ENCODE data around the gene RNU6-1. TPM values are rescaled to one million over a fixed set of nuclear protein-coding genes. Genes with fewer than 3 reads are reported as not detected.

The RNU6-1 gene
- total RNA-seq, 1 experiment from 2014 or later, result not detected

GRCh38 chr15:67823314-67824196, 16.3 kb downstream of the RNU6-1 start:
- H3K4me3 ChIP-seq (ENCODE audit: low read depth, low read length), result peak overlapping the region; percentile 30
- H3K27ac Mint-ChIP-seq (ENCODE audit: unreplicated experiment), result no peak overlapping the region
- CTCF ChIA-PET, result interaction anchor here (1.6 kb wide), 1 partner anchor 12 kb away, joined by 4 read pairs; no protein-coding TSS in a partner anchor

GRCh38 chr15:67822537-67823313, 17.1 kb downstream of the RNU6-1 start:
- peak overlapping the region; percentile 30 for H3K4me3 ChIP-seq (ENCODE audit: low read depth, low read length)
- BruUV-seq (replicated peaks), result no TSS peak
- H3K36me3 Mint-ChIP-seq (ENCODE audit: insufficient read depth, unreplicated experiment), result no peaks in the 10 kb centered on the region
- peaks cover 25% of the 10 kb centered on the region for H3K27me3 Mint-ChIP-seq (ENCODE audit: insufficient read depth, unreplicated experiment)
- ChIA-PET POLR2A (no interaction called here), CTCF (no interaction called here)
- TF ChIP-seq CTCF (IDR thresholded peaks at IDR 0.05; ENCODE audit: insufficient read depth in 1 of 2, low read depth in 1 of 2, low read length in 1 of 2, severe bottlenecking in 1 of 2, unreplicated experiment in 1 of 2), result no peak
- H3K9me3 ChIP-seq, result no peaks in the 10 kb centered on the region
- DNase-seq, result no peak
- no peaks in the 10 kb centered on the region for H3K9me3 Mint-ChIP-seq (ENCODE audit: unreplicated experiment)
- intact Hi-C loops (cut with micrococcal nuclease; ENCODE audit: unreplicated experiment), result no loop called here
- no peaks in the 10 kb centered on the region; the same call in 1 of the 2 replicates for H3K27me3 ChIP-seq (replicated peaks; ENCODE audit: control insufficient read depth, insufficient read depth, low read length)
- no peak overlapping the region for H3K27ac Mint-ChIP-seq (ENCODE audit: unreplicated experiment)
- H3K4me1 ChIP-seq, result no peaks in the 10 kb centered on the region; the same call in 1 of the 2 replicates
- H3K36me3 ChIP-seq (ENCODE audit: control insufficient read depth, insufficient read depth, low read length), result no peaks in the 10 kb centered on the region
- H3K4me3 Mint-ChIP-seq (ENCODE audit: unreplicated experiment), result peak overlapping the region; percentile 57
- H3K4me1 Mint-ChIP-seq (ENCODE audit: low read depth, unreplicated experiment), result peaks cover 12% of the 10 kb centered on the region

More at GRCh38 chr15:67823314-67824196, 16.3 kb downstream of the RNU6-1 start:
- no peaks in the 10 kb centered on the region for H3K36me3 Mint-ChIP-seq (ENCODE audit: insufficient read depth, unreplicated experiment)
- H3K9me3 Mint-ChIP-seq (ENCODE audit: unreplicated experiment), result no peaks in the 10 kb centered on the region
- no peak for DNase-seq
- Histone ChIP-seq H3K36me3 (ENCODE audit: control insufficient read depth, insufficient read depth, low read length) (no peaks in the 10 kb centered on the region), H3K27me3 (replicated peaks; ENCODE audit: control insufficient read depth, insufficient read depth, low read length) (no peaks in the 10 kb centered on the region; the same call in 1 of the 2 replicates), H3K4me1 (no peaks in the 10 kb centered on the region; the same call in 1 of the 2 replicates), H3K9me3 (no peaks in the 10 kb centered on the region)
- TF ChIP-seq CTCF (IDR thresholded peaks at IDR 0.05; ENCODE audit: insufficient read depth in 1 of 2, low read depth in 1 of 2, low read length in 1 of 2, severe bottlenecking in 1 of 2, unreplicated experiment in 1 of 2), result peak in 1 of 2 experiments; percentile 3
- peaks cover 12% of the 10 kb centered on the region for H3K4me1 Mint-ChIP-seq (ENCODE audit: low read depth, unreplicated experiment)
- no TSS peak for BruUV-seq (replicated peaks)
- H3K4me3 Mint-ChIP-seq (ENCODE audit: unreplicated experiment), result peak overlapping the region; percentile 82
- H3K27me3 Mint-ChIP-seq (ENCODE audit: insufficient read depth, unreplicated experiment), result peaks cover 25% of the 10 kb centered on the region
- POLR2A ChIA-PET, result no interaction called here
- intact Hi-C loops (cut with micrococcal nuclease; ENCODE audit: unreplicated experiment), result no loop called here

GRCh38 chr15:67821784-67822440, 17.9 kb downstream of the RNU6-1 start:
- Histone ChIP-seq H3K27me3 (replicated peaks; ENCODE audit: control insufficient read depth, insufficient read depth, low read length) (no peaks in the 10 kb centered on the region; the same call in 1 of the 2 replicates), H3K4me3 (ENCODE audit: low read depth, low read length) (no peak overlapping the region), H3K9me3 (no peaks in the 10 kb centered on the region), H3K36me3 (ENCODE audit: control insufficient read depth, insufficient read depth, low read length) (no peaks in the 10 kb centered on the region), H3K4me1 (no peaks in the 10 kb centered on the region; the same call in 1 of the 2 replicates)
- DNase-seq, result no peak
- Mint-ChIP-seq H3K4me1 (ENCODE audit: low read depth, unreplicated experiment) (peaks cover 12% of the 10 kb centered on the region), H3K27ac (ENCODE audit: unreplicated experiment) (no peak overlapping the region), H3K9me3 (ENCODE audit: unreplicated experiment) (no peaks in the 10 kb centered on the region), H3K36me3 (ENCODE audit: insufficient read depth, unreplicated experiment) (no peaks in the 10 kb centered on the region), H3K27me3 (ENCODE audit: insufficient read depth, unreplicated experiment) (peaks cover 26% of the 10 kb centered on the region), H3K4me3 (ENCODE audit: unreplicated experiment) (peak overlapping the region; percentile 57)
- TF ChIP-seq CTCF (IDR thresholded peaks at IDR 0.05; ENCODE audit: insufficient read depth in 1 of 2, low read depth in 1 of 2, low read length in 1 of 2, severe bottlenecking in 1 of 2, unreplicated experiment in 1 of 2), result no peak
- POLR2A ChIA-PET, result no interaction called here
- intact Hi-C loops (cut with micrococcal nuclease; ENCODE audit: unreplicated experiment), result no loop called here
- CTCF ChIA-PET, result no interaction called here
- BruUV-seq (replicated peaks), result no TSS peak
